HepG2 (cell line): Measurements from ENCODE around the gene SDC4.

Experiments
- ZNF256 ChIP-seq: sonication (generic); formaldehyde crosslinking; conservative IDR thresholded peaks from 2 replicates; pipeline ENCODE4 v1.4.0; 2020; ENCODE audit warnings: missing genetic modification reagents
- ZNF331 ChIP-seq: sonication (generic); formaldehyde crosslinking; IDR thresholded peaks from 2 replicates; pipeline ENCODE4 v1.4.0; 2020; ENCODE audit warnings: missing genetic modification reagents

- TF ChIP-seq ZNF331 (no peak), ZNF256 (CRISPR knock-in tag) (no peak)
These were observed 48.4 kb downstream of the SDC4 start for GRCh38 chr20:45299786-45300185.
